Measurements from ENCODE around the gene SUMO4.
A peak's percentile ranks its signal among the peaks of the same experiment; 100 is the strongest.

The SUMO4 gene

DNA sequence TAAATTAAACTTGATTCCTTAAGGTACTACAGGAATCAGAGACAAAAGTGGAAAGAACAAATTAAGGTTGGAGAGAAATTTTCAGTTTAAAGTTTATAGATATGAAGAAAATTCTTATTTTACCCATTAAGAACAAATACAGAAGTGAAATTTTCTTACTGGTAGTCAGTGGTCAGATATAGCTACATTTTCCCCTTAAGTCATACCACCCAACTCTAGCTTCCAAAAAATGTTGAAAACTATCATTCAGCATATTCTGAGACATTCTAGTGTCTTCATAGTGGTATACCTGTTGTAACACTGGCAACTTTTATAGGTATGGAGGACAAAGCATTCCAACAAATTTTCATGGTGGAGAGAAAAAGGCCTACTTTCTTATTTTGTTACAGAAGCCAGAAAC, 15.6 kb upstream of the SUMO4 start:
- no peak for DNase-seq (ENCODE audit: extremely low spot score)
- POLR2A ChIA-PET: no interaction called here
- CTCF ChIA-PET: no interaction called here
- no peak for TF ChIP-seq ARNT (IDR thresholded peaks at IDR 0.05)
- no peak for TF ChIP-seq L3MBTL2 (conservative IDR thresholded peaks at IDR 0.05)
- TF ChIP-seq BHLHE40 (IDR thresholded peaks at IDR 0.05; ENCODE audit: borderline replicate concordance): no peak
- TF ChIP-seq TARDBP (IDR thresholded peaks at IDR 0.05): no peak
- TF ChIP-seq ZNF384 (IDR thresholded peaks at IDR 0.05): no peak
- no peak for TF ChIP-seq PKNOX1 (IDR thresholded peaks at IDR 0.05)
- no peak for TF ChIP-seq FOXK2 (IDR thresholded peaks at IDR 0.05)
- TF ChIP-seq NFRKB (IDR thresholded peaks at IDR 0.05): no peak
- no peak for TF ChIP-seq CTBP1 (IDR thresholded peaks at IDR 0.05; ENCODE audit: borderline replicate concordance)

DNA sequence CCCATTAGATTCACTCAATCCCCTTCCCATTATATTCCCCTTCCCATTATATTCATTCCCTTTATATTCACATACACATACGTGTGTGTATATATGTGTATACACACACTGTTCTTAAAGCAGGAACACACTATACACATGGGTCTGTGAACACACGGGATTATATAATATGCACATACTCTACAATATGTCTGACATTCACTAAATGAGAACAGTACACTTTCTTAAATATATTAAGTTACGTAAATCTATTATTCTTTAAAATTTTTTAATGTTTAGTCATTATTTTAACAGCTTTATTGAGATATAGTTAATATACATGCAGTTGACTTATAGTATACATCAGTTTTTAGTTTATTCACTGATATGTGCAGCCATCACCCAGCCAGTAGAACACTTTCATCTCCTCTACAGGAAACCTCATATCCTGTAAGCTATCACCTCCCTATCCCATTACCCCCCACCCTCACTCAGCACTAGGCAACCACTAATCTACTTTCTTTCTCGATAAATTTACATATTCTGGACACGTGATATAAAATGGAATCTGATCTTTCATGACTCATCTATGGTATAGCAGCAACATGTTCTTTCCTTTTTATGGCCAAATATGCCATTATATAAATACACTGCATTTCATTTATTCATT, 13.9 kb upstream of the SUMO4 start:
- no peak for TF ChIP-seq FOXK2 (IDR thresholded peaks at IDR 0.05)
- no peak for TF ChIP-seq TARDBP (IDR thresholded peaks at IDR 0.05)
- TF ChIP-seq SUZ12 (IDR thresholded peaks at IDR 0.05): no peak
- no peak for TF ChIP-seq SP1 (IDR thresholded peaks at IDR 0.05)
- TF ChIP-seq LEF1 (IDR thresholded peaks at IDR 0.05; ENCODE audit: borderline replicate concordance): no peak
- no peak for TF ChIP-seq BHLHE40 (IDR thresholded peaks at IDR 0.05; ENCODE audit: borderline replicate concordance)
- TF ChIP-seq PKNOX1 (IDR thresholded peaks at IDR 0.05): no peak
- TF ChIP-seq ARNT (IDR thresholded peaks at IDR 0.05): no peak
- TF ChIP-seq FOXA1 (IDR thresholded peaks at IDR 0.05): no peak
- TF ChIP-seq FOXM1 (IDR thresholded peaks at IDR 0.05; ENCODE audit: borderline replicate concordance): no peak
- TF ChIP-seq NFRKB (IDR thresholded peaks at IDR 0.05): no peak
- no peak for TF ChIP-seq ZNF384 (IDR thresholded peaks at IDR 0.05)
- ChIA-PET POLR2A (no interaction called here), CTCF (no interaction called here)
- DNase-seq (ENCODE audit: extremely low spot score): no peak

- ChIA-PET POLR2A (no interaction called here), CTCF (no interaction called here)
- no peak for DNase-seq (ENCODE audit: extremely low spot score)
- no peak for TF ChIP-seq NFRKB (IDR thresholded peaks at IDR 0.05)
- no peak for TF ChIP-seq SUZ12 (IDR thresholded peaks at IDR 0.05)
- TF ChIP-seq TARDBP (IDR thresholded peaks at IDR 0.05): no peak
- no peak for TF ChIP-seq SP1 (IDR thresholded peaks at IDR 0.05)
- no peak for TF ChIP-seq ELF4 (IDR thresholded peaks at IDR 0.05)
- TF ChIP-seq PKNOX1 (IDR thresholded peaks at IDR 0.05): peak; percentile 64
- no peak for TF ChIP-seq FOXK2 (IDR thresholded peaks at IDR 0.05)
- peak; percentile 38; the same call in 1 of the 2 replicates for TF ChIP-seq FOXA1 (IDR thresholded peaks at IDR 0.05)
- no peak for TF ChIP-seq CTBP1 (IDR thresholded peaks at IDR 0.05; ENCODE audit: borderline replicate concordance)
- no peak for TF ChIP-seq LEF1 (IDR thresholded peaks at IDR 0.05; ENCODE audit: borderline replicate concordance)
Measured at GRCh38 chr6:149387779-149388512, 12.1 kb upstream of the SUMO4 start.

DNA sequence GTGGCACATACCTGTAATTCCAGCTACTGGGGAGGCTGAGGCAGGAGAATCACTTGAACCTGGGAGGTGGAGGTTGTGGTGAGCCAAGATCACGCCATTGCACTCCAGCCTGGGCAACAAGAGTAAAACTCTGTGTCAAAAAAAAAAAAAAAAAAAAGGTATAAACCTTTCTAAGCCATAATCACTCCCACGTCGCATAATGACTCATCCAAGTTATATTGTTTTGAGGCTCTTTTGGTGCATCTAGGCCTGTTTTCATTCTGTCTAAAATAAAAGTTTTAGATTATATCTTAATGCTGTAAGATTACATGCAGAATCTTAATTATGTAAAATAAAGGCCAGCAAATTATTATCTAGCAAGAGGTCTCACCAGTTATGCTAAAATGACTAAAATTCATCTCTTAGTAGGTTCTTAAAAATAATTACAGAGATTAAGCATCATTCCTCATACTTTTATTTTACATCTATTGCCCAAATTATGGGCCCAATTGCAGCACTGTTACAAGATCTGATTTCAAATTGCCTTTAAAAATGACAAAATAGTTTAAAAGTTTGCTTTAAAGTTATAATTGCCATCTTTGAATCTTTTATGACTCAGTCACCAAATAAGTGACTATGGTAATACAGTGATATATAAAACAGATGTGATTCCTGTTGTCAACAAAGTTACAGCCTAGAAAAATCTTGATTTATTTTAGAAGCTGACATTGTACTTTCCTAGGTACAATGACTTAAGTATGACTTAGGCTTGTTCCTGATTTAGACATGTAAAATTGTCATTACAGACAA, 10.4 kb upstream of the SUMO4 start:
- ChIA-PET POLR2A (no interaction called here), CTCF (no interaction called here)
- TF ChIP-seq TARDBP (IDR thresholded peaks at IDR 0.05) (no peak), LEF1 (IDR thresholded peaks at IDR 0.05; ENCODE audit: borderline replicate concordance) (no peak), ARNT (IDR thresholded peaks at IDR 0.05) (no peak), FOXM1 (IDR thresholded peaks at IDR 0.05; ENCODE audit: borderline replicate concordance) (no peak), ZNF384 (IDR thresholded peaks at IDR 0.05) (no peak), BHLHE40 (IDR thresholded peaks at IDR 0.05; ENCODE audit: borderline replicate concordance) (no peak), ELF4 (IDR thresholded peaks at IDR 0.05) (no peak), SP1 (IDR thresholded peaks at IDR 0.05) (no peak), FOXA1 (IDR thresholded peaks at IDR 0.05) (no peak)
- no peak for DNase-seq (ENCODE audit: extremely low spot score)

- TF ChIP-seq HDGF (IDR thresholded peaks at IDR 0.05; ENCODE audit: borderline replicate concordance) (no peak), CTBP1 (IDR thresholded peaks at IDR 0.05; ENCODE audit: borderline replicate concordance) (no peak), L3MBTL2 (conservative IDR thresholded peaks at IDR 0.05) (no peak), FOXK2 (IDR thresholded peaks at IDR 0.05) (no peak)
- DNase-seq (ENCODE audit: extremely low spot score): no peak
- ChIA-PET POLR2A (interaction anchor here (0.6 to 0.8 kb wide), 2 partner anchors 29 to 74 kb away, joined by 3 read pairs; partner anchors contain the start of gene TAB2), CTCF (no interaction called here)
Measured at GRCh38 chr6:149392093-149392492, 8.0 kb upstream of the SUMO4 start.

GRCh38 chr6:149392535-149392934, 7.5 kb upstream of the SUMO4 start:
- CTCF ChIA-PET: no interaction called here
- TF ChIP-seq ELF4 (IDR thresholded peaks at IDR 0.05) (no peak), TARDBP (IDR thresholded peaks at IDR 0.05) (no peak), SP1 (IDR thresholded peaks at IDR 0.05) (no peak), LEF1 (IDR thresholded peaks at IDR 0.05; ENCODE audit: borderline replicate concordance) (no peak), L3MBTL2 (conservative IDR thresholded peaks at IDR 0.05) (no peak), NFRKB (IDR thresholded peaks at IDR 0.05) (no peak), FOXK2 (IDR thresholded peaks at IDR 0.05) (no peak), PKNOX1 (IDR thresholded peaks at IDR 0.05) (no peak), FOXA1 (IDR thresholded peaks at IDR 0.05) (no peak), CTBP1 (IDR thresholded peaks at IDR 0.05; ENCODE audit: borderline replicate concordance) (no peak), FOXM1 (IDR thresholded peaks at IDR 0.05; ENCODE audit: borderline replicate concordance) (no peak), ARNT (IDR thresholded peaks at IDR 0.05) (no peak), HDGF (IDR thresholded peaks at IDR 0.05; ENCODE audit: borderline replicate concordance) (no peak)
- DNase-seq (ENCODE audit: extremely low spot score): no peak
- POLR2A ChIA-PET: interaction anchor here (0.8 kb wide), 1 partner anchor 75 kb away, joined by 3 read pairs; the partner anchor contains the start of gene TAB2

Measured in HEK293T (cell line).